ENCODE results near the gene GPN2. TPM values are rescaled to one million over a fixed set of nuclear protein-coding genes. Genes with fewer than 3 reads are reported as not detected.

The GPN2 gene
- total and polyA plus RNA-seq, 4 donors: 13.7 to 25.6 (median 16.5) TPM

- ATAC-seq (ENCODE audit: insufficient read depth, low FRiP score) (no peak), DNase-seq (no peak)
- WGBS, 2 donors: 96 to 97% methylated on average over 3 of the region's 3 CpGs
- Histone ChIP-seq H3K9me3 (ENCODE audit: control insufficient read depth in 4 of 4, insufficient read depth in 3 of 4, low read length in 3 of 4) (no peaks in the 10 kb centered on the region), H3K4me3 (no peak overlapping the region), H3K36me3 (ENCODE audit: control insufficient read depth in 4 of 4, insufficient read depth in 4 of 4, low read length in 4 of 4) (peaks cover 0 to 32% (median 23%) of the 10 kb centered on the region in 4 donors), H3K4me1 (ENCODE audit: control insufficient read depth in 5 of 5, insufficient read depth in 5 of 5, low read length in 5 of 5) (peaks cover 0 to 20% (median 12%) of the 10 kb centered on the region in 5 donors), H3K27ac (ENCODE audit: low read depth in 1 of 2, low read length in 1 of 2) (no peak overlapping the region), H3K9ac (ENCODE audit: insufficient read depth in 1 of 2, low read length in 2 of 2) (no peak overlapping the region), H3K27me3 (ENCODE audit: control insufficient read depth in 3 of 3, insufficient read depth in 3 of 3, low read length in 2 of 3) (no peaks in the 10 kb centered on the region)
- TF ChIP-seq, protein P1, sequence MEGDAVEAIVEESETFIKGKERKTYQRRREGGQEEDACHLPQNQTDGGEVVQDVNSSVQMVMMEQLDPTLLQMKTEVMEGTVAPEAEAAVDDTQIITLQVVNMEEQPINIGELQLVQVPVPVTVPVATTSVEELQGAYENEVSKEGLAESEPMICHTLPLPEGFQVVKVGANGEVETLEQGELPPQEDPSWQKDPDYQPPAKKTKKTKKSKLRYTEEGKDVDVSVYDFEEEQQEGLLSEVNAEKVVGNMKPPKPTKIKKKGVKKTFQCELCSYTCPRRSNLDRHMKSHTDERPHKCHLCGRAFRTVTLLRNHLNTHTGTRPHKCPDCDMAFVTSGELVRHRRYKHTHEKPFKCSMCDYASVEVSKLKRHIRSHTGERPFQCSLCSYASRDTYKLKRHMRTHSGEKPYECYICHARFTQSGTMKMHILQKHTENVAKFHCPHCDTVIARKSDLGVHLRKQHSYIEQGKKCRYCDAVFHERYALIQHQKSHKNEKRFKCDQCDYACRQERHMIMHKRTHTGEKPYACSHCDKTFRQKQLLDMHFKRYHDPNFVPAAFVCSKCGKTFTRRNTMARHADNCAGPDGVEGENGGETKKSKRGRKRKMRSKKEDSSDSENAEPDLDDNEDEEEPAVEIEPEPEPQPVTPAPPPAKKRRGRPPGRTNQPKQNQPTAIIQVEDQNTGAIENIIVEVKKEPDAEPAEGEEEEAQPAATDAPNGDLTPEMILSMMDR (IDR thresholded peaks at IDR 0.05; ENCODE audit: control extremely low read depth, extremely low read depth): no peak
Observed at GRCh38 chr1:26831059-26831458, 59.0 kb downstream of the GPN2 start.

DNA sequence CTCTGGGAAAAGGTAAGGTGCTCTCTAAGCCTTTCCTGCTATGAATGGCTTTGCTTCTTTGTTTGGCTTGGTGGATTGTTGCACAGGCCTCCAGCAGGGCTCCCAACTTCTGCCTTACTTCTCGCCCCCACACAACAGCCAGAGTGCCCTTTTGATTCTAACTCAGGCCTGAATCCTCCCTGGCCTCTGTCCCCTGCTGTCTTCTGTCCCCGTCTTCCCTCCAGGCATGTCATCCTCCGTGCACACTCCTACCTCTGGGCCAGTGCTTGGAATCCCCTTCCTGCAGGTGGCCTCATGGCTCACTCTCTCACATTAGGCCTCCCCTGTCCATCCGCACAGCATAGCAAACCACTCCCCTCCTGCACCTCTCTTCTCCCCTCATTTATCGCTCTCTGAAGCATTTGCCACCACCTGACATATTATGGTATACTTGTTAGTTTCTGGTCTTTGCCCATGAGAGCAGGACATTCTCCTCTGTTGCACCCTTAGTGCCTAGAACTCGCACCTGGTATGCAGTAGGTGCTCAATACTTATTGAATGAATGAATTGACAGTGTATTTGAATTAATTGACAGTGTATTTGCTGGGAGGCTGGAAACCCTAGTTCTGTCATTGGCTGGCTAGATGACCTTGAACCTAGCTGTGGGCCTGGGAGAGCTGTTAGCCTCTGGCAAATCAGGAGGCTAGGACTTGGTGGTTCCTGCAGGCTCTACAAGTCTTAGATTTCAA is 60.7 kb downstream of the GPN2 start:
- ATAC-seq (ENCODE audit: insufficient read depth, low FRiP score) (no peak), DNase-seq (no peak)
- Histone ChIP-seq H3K9me3 (ENCODE audit: control insufficient read depth in 4 of 4, insufficient read depth in 3 of 4, low read length in 3 of 4) (no peaks in the 10 kb centered on the region), H3K9ac (ENCODE audit: insufficient read depth in 1 of 2, low read length in 2 of 2) (no peak overlapping the region), H3K27me3 (ENCODE audit: control insufficient read depth in 3 of 3, insufficient read depth in 3 of 3, low read length in 2 of 3) (no peaks in the 10 kb centered on the region), H3K4me3 (no peak overlapping the region), H3K36me3 (ENCODE audit: control insufficient read depth in 4 of 4, insufficient read depth in 4 of 4, low read length in 4 of 4) (peaks cover 0 to 20% (median 15%) of the 10 kb centered on the region in 4 donors), H3K4me1 (ENCODE audit: control insufficient read depth in 5 of 5, insufficient read depth in 5 of 5, low read length in 5 of 5) (peaks cover 0 to 20% (median 13%) of the 10 kb centered on the region in 5 donors), H3K27ac (ENCODE audit: low read depth in 1 of 2, low read length in 1 of 2) (peak overlapping the region in 1 of 2 donors; percentile 57)
- TF ChIP-seq, protein P1 (IDR thresholded peaks at IDR 0.05; ENCODE audit: control extremely low read depth, extremely low read depth): no peak
- 92 to 95% methylated on average over 6 of the region's 6 CpGs for WGBS, 2 donors

- DNase-seq (peak in 1 of 3 donors; percentile 15), ATAC-seq (ENCODE audit: insufficient read depth, low FRiP score) (no peak)
- peaks cover 0 to 14% (median 13%) of the 10 kb centered on the region in 4 donors for H3K36me3 ChIP-seq (ENCODE audit: control insufficient read depth in 4 of 4, insufficient read depth in 4 of 4, low read length in 4 of 4)
- no peak overlapping the region for H3K4me3 ChIP-seq
- no peak overlapping the region for H3K9ac ChIP-seq (ENCODE audit: insufficient read depth in 1 of 2, low read length in 2 of 2)
- peak overlapping the region in 1 of 2 donors; percentile 57 for H3K27ac ChIP-seq (ENCODE audit: low read depth in 1 of 2, low read length in 1 of 2)
- TF ChIP-seq, protein P1 (IDR thresholded peaks at IDR 0.05; ENCODE audit: control extremely low read depth, extremely low read depth): no peak
- 49% methylated on average over 4 of the region's 4 CpGs for WGBS, 2 donors
- peaks cover 0 to 20% (median 13%) of the 10 kb centered on the region in 5 donors for H3K4me1 ChIP-seq (ENCODE audit: control insufficient read depth in 5 of 5, insufficient read depth in 5 of 5, low read length in 5 of 5)
- H3K27me3 ChIP-seq (ENCODE audit: control insufficient read depth in 3 of 3, insufficient read depth in 3 of 3, low read length in 2 of 3): no peaks in the 10 kb centered on the region
- no peaks in the 10 kb centered on the region for H3K9me3 ChIP-seq (ENCODE audit: control insufficient read depth in 4 of 4, insufficient read depth in 3 of 4, low read length in 3 of 4)
Observed at GRCh38 chr1:26828411-26828991, 61.6 kb downstream of the GPN2 start.

Measured in lung (tissue), 12 donors.